K562 (cell line): Measurements from ENCODE around the gene LMNA. TPM values are rescaled to one million over a fixed set of nuclear protein-coding genes. Genes with fewer than 3 reads are reported as not detected.

Source experiments
- ATAC-seq: fragments of 200-7000 bp; cut with Tn5 transposase; 3 replicates; pipeline ENCODE4 v1.9.1; 2020; ENCODE audit warnings: moderate library complexity
- BruUV-seq: library from RNA; stranded (reverse); fragments of 400-500 nt; replicated peaks from 2 replicates; lab custom pipeline; 2021; lab: Mats Ljungman, UMichigan
- CTCF ChIA-PET: fragments of 300-600 bp; formaldehyde crosslinking; extraction: SDS; loops from one replicate; lab custom pipeline; 2021; ENCODE audit warnings: low intra/inter-chr PET ratio; lab: Yijun Ruan, JAX
- POLR2A ChIA-PET: fragments of 300-600, 350-650 bp; sonication (Branson Sonifier 250); formaldehyde crosslinking; extraction: SDS; loops from one replicate; lab custom pipeline; 2021; ENCODE audit warnings: antibody characterized with exemption, inconsistent platforms; lab: Yijun Ruan, JAX
- DNase-seq, 4 experiments: peaks; one replicate each; pipeline versions ENCODE4 v3.0.0 to v3.0.0-alpha.2; 2011 to 2018; ENCODE audit warnings: low spot score in 3 of 4, mixed read lengths in 3 of 4; ENCODE audit errors: extremely low read depth in 1 of 4
- FAIRE-seq: peaks from 2 replicates; lab custom pipeline; 2011; peaks lifted over from hg19 to GRCh38; lab: Jason Lieb, UNC
- H2AFZ ChIP-seq: 2 replicates; pipeline ENCODE4 v1.6.0; 2011; ENCODE audit warnings: low read depth, low read length, control low read depth, inconsistent platforms
- H3K27ac ChIP-seq: fragments of 200-600 bp; 3 replicates; pipeline ENCODE4 v1.8.0; 2011; ENCODE audit warnings: low read depth, mild to moderate bottlenecking, control low read depth, inconsistent platforms, low read length, moderate library complexity, mixed read lengths; ENCODE audit errors: extremely low read depth
- H3K27me3 ChIP-seq, 2 experiments: fragments of 300-600 bp in 1 of 2; 2 replicates in 1 of 2; 3 replicates in 1 of 2; pipeline versions ENCODE4 v1.6.0 to v1.8.0; 2011; ENCODE audit warnings: inconsistent platforms in 2 of 2, low read length in 2 of 2, mild to moderate bottlenecking in 1 of 2, mixed read lengths in 1 of 2, moderate library complexity in 1 of 2; ENCODE audit not compliant: control insufficient read depth in 2 of 2, insufficient read depth in 2 of 2
- H3K36me3 ChIP-seq: fragments of 300-600 bp; 3 replicates; pipeline ENCODE4 v1.8.0; 2011; ENCODE audit warnings: mild to moderate bottlenecking, low read length, inconsistent platforms; ENCODE audit not compliant: control insufficient read depth, insufficient read depth
- H3K4me1 ChIP-seq, 2 experiments: fragments of 200-600 bp in 1 of 2; replicated peaks in 1 of 2; 2 replicates in 1 of 2; 3 replicates in 1 of 2; pipeline versions ENCODE4 v1.5.1 to v1.8.0; 2011; ENCODE audit warnings: inconsistent platforms in 2 of 2, low read length in 2 of 2, mild to moderate bottlenecking in 1 of 2, mixed read lengths in 1 of 2, moderate library complexity in 1 of 2; ENCODE audit not compliant: control insufficient read depth in 2 of 2, insufficient read depth in 2 of 2
- H3K4me2 ChIP-seq: 2 replicates; pipeline ENCODE4 v1.6.1; 2011; ENCODE audit warnings: low read length, control low read depth, inconsistent platforms, mixed read lengths; ENCODE audit not compliant: insufficient read depth
- H3K4me3 ChIP-seq: fragments of 200-600 bp; sonication (generic), shearing (Covaris generic); 2 replicates; pipeline ENCODE4 v1.5.1; 2016; ENCODE audit warnings: control low read depth, inconsistent platforms
- H3K79me2 ChIP-seq: fragments of 200-600 bp; 3 replicates; pipeline ENCODE4 v1.8.0; 2011; ENCODE audit warnings: low read length, inconsistent platforms; ENCODE audit not compliant: control insufficient read depth, insufficient read depth
- H3K9ac ChIP-seq, 2 experiments: 2 replicates each; pipeline versions ENCODE4 v1.6.0 to v1.6.1; 2011; ENCODE audit warnings: low read depth in 2 of 2, low read length in 2 of 2, control low read depth in 1 of 2, inconsistent platforms in 1 of 2, mild to moderate bottlenecking in 1 of 2, mixed read lengths in 1 of 2; ENCODE audit not compliant: insufficient read depth in 1 of 2
- H3K9me1 ChIP-seq: one replicate; pipeline ENCODE4 v1.6.0; 2011; ENCODE audit warnings: inconsistent platforms, mild to moderate bottlenecking, low read length, moderate library complexity; ENCODE audit not compliant: control insufficient read depth, insufficient read depth
- H3K9me3 ChIP-seq: replicated peaks from 2 replicates; pipeline ENCODE4 v1.5.1; 2011; ENCODE audit warnings: low read depth, low read length, inconsistent platforms; ENCODE audit not compliant: control insufficient read depth, insufficient read depth
- H4K20me1 ChIP-seq: replicated peaks from 2 replicates; pipeline ENCODE4 v1.6.1; 2011; ENCODE audit warnings: low read length, inconsistent platforms, mixed read lengths; ENCODE audit not compliant: control insufficient read depth, insufficient read depth
- BMI1 ChIP-seq: fragments of 150-350 bp; IDR thresholded peaks from 2 replicates; pipeline ENCODE4 v1.6.1; 2014; ENCODE audit warnings: low read length
- ELK3 ChIP-seq: fragments of 450-650 bp; formaldehyde crosslinking; IDR thresholded peaks from 2 replicates; pipeline ENCODE4 v1.4.0; 2020; ENCODE audit warnings: mild to moderate bottlenecking
- HMG20B ChIP-seq: fragments of 250-450 bp; sonication (Bioruptor Pico); IDR thresholded peaks from 2 replicates; pipeline ENCODE4 v1.5.0; 2021; ENCODE audit warnings: mild to moderate bottlenecking
- HNRNPK ChIP-seq: fragments of 200-400 bp; formaldehyde crosslinking; IDR thresholded peaks from one replicate; pipeline ENCODE4 v1.6.1; 2018; ENCODE audit warnings: mild to moderate bottlenecking, low read depth, low read length; ENCODE audit not compliant: poor library complexity, severe bottlenecking
- NFATC3 ChIP-seq: fragments of 450-650 bp; IDR thresholded peaks from 2 replicates; pipeline ENCODE4 v1.6.1; 2017; ENCODE audit warnings: mild to moderate bottlenecking
- TFAP4 ChIP-seq: sonication (generic); formaldehyde crosslinking; IDR thresholded peaks from 2 replicates; pipeline ENCODE4 v1.8.0; 2022; ENCODE audit warnings: missing genetic modification reagents, mild to moderate bottlenecking, moderate library complexity, borderline replicate concordance
- ZNF311 ChIP-seq: fragments of 250-450 bp; sonication (Bioruptor Pico); IDR thresholded peaks from 2 replicates; pipeline ENCODE4 v1.4.0; 2020; ENCODE audit warnings: mild to moderate bottlenecking, moderate library complexity
- ZNF431 ChIP-seq: sonication (generic); formaldehyde crosslinking; IDR thresholded peaks from 2 replicates; pipeline ENCODE4 v1.8.0; 2022; ENCODE audit warnings: mild to moderate bottlenecking, missing genetic modification reagents
- ZNF644 ChIP-seq: fragments of 200-800 bp; sonication (Bioruptor generic); IDR thresholded peaks from 2 replicates; pipeline ENCODE4 v1.6.1; 2016; ENCODE audit warnings: low read depth, missing genetic modification characterization, missing compliant biosample characterization
- ZNF830 ChIP-seq: fragments of 250-450 bp; sonication (Bioruptor Pico); IDR thresholded peaks from 2 replicates; pipeline ENCODE4 v1.5.0; 2021; ENCODE audit warnings: mild to moderate bottlenecking
- WGBS: fragments of 100-300 bp; shearing (Covaris generic); methylation state at CpG from one replicate; pipeline ENCODE4 v1.1.6; 2016; ENCODE audit warnings: low coverage, mixed read lengths; ENCODE audit not compliant: insufficient coverage; ENCODE audit errors: missing lambda C conversion rate; 5-methylcytosine and 5-hydroxymethylcytosine counted together
- in situ Hi-C: fragments of 300-500 bp; cut with MboI; formaldehyde crosslinking; loops from 4 replicates; pipeline ENCODE4 v1.15.0; 2018; ENCODE audit warnings: inconsistent platforms, mixed read lengths
- intact Hi-C: fragments of 100-400 bp; cut with micrococcal nuclease; formaldehyde crosslinking; loops from 2 replicates; pipeline ENCODE4 v1.14.2; 2022
- polyA plus RNA-seq, 8 experiments: library from polyadenylated mRNA; depleted of rRNA in 4 of 8; stranded (reverse) in 5 of 8; unstranded in 3 of 8; fragments of >200 nt; fragmentation: Nextera tagmentation in 2 of 8; fragmentation: Illumina TruSeq in 1 of 8; extraction: Ambion mirVana in 2 of 8; extraction: Trizol in 1 of 8; gene quantifications; 2 replicates each; pipeline versions ENCODE4 v1.2.1 to v1.2.3, GENCODE V29; 2011 to 2014; ENCODE audit warnings: inconsistent platforms in 1 of 8, missing spikeins in 1 of 8
- total RNA-seq, 7 experiments: library from RNA; depleted of rRNA in 6 of 7; stranded (reverse); fragments of >200 nt in 6 of 7; fragmentation: Illumina TruSeq in 2 of 7; extraction: Trizol in 2 of 7; gene quantifications; 2 replicates each; pipeline versions ENCODE4 v1.2.1 to v1.2.3, GENCODE V29; 2011 to 2021; ENCODE audit warnings: low replicate concordance in 1 of 7

LMNA gene
- total and polyA plus RNA-seq, 9 of the 15 experiments (the other 6 are each of a cell fraction or from before 2014, with no cell fraction given) = 1.00 to 347 (median 88.2) TPM

- no peaks in the 10 kb centered on the region for H3K36me3 ChIP-seq
- FAIRE-seq (no peak), ATAC-seq (no peak), DNase-seq (no peak)
- peaks cover 5 to 14% of the 10 kb centered on the region in 2 experiments; a peak in 4 of 5 replicates for H3K4me1 ChIP-seq
- WGBS = 19% methylated on average over 6 of the region's 6 CpGs
- TF ChIP-seq ZNF311 = no peak
- no peak for TF ChIP-seq ZNF431 (CRISPR knock-in tag)
- TF ChIP-seq HNRNPK = no peak
- TF ChIP-seq ZNF830 (CRISPR knock-in tag) = no peak
- TF ChIP-seq NFATC3 = no peak
- no peak for TF ChIP-seq ZNF644 (tag)
- no peak for TF ChIP-seq TFAP4 (CRISPR knock-in tag)
- no peak for TF ChIP-seq BMI1
- TF ChIP-seq HMG20B (CRISPR knock-in tag) = no peak
- no peak for TF ChIP-seq ELK3 (CRISPR knock-in tag)
- H3K79me2 ChIP-seq = no peaks in the 10 kb centered on the region
- no peak overlapping the region for H3K27ac ChIP-seq
- H3K27me3 ChIP-seq = peaks cover 3 to 8% of the 10 kb centered on the region in 2 experiments; a peak in 1 of 5 replicates
- no peaks in the 10 kb centered on the region for H3K9me1 ChIP-seq
- ChIA-PET CTCF (no interaction called here), POLR2A (interaction anchor here (0.6 to 1.8 kb wide), 6 partner anchors 9 to 176 kb away, joined by 3 to 7 read pairs (median 4); partner anchors contain the start of gene PMF1)
- H2AFZ ChIP-seq = no peak overlapping the region
- intact Hi-C loops = no loop called here
- no peaks in the 10 kb centered on the region for H3K9me3 ChIP-seq
- H3K4me2 ChIP-seq = no peak overlapping the region
- in situ Hi-C loops = no loop called here
- H3K4me3 ChIP-seq = no peak overlapping the region
- H4K20me1 ChIP-seq = 0 out of 2 replicates have a peak, but pooled peaks cover 6% of the 10 kb centered on the region
- H3K9ac ChIP-seq = no peak overlapping the region
- BruUV-seq = no TSS peak
Measured at GRCh38 chr1:156151093-156151688, 36.7 kb downstream of the LMNA start.
